HepG2 (cell line): ENCODE results near the gene BPIFB4. TPM values are rescaled to one million over a fixed set of nuclear protein-coding genes. Genes with fewer than 3 reads are reported as not detected.

Experiments
- AGO1 ChIP-seq: fragments of 200-400 bp; formaldehyde crosslinking; IDR thresholded peaks from 2 replicates; pipeline ENCODE4 v1.6.1; 2017; ENCODE audit warnings: mild to moderate bottlenecking, low read depth, low read length, moderate library complexity; ENCODE audit not compliant: poor library complexity, severe bottlenecking
- FOXA3 ChIP-seq: IDR thresholded peaks from 2 replicates; pipeline ENCODE4 v1.6.1; 2016; ENCODE audit warnings: missing genetic modification reagents, missing compliant biosample characterization
- HNF1B ChIP-seq: sonication (generic); formaldehyde crosslinking; IDR thresholded peaks from 2 replicates; pipeline ENCODE4 v1.5.1; 2020; ENCODE audit warnings: mild to moderate bottlenecking, moderate library complexity, missing genetic modification reagents
- MIXL1 ChIP-seq: IDR thresholded peaks from 2 replicates; pipeline ENCODE4 v1.6.1; 2016
- PCBP2 ChIP-seq: fragments of 200-400 bp; formaldehyde crosslinking; optimal IDR thresholded peaks from 2 replicates; pipeline ENCODE3; 2018; ENCODE audit warnings: low read length, low read depth; ENCODE audit not compliant: poor library complexity, severe bottlenecking
- SMAD3 ChIP-seq: sonication (generic); formaldehyde crosslinking; IDR thresholded peaks from 2 replicates; pipeline ENCODE4 v1.4.0; 2020; ENCODE audit warnings: missing genetic modification reagents
- TAF1 ChIP-seq: sonication (generic); formaldehyde crosslinking; IDR thresholded peaks from 2 replicates; pipeline ENCODE4 v1.4.0; 2020; ENCODE audit warnings: missing genetic modification reagents
- YEATS4 ChIP-seq: sonication (generic); formaldehyde crosslinking; IDR thresholded peaks from 2 replicates; pipeline ENCODE4 v1.4.0; 2020; ENCODE audit warnings: missing genetic modification reagents, borderline replicate concordance
- ZIK1 ChIP-seq: sonication (generic); formaldehyde crosslinking; IDR thresholded peaks from 2 replicates; pipeline ENCODE4 v1.5.0; 2020; ENCODE audit warnings: mild to moderate bottlenecking, low read depth, missing genetic modification reagents, borderline replicate concordance
- ZMAT5 ChIP-seq: sonication (generic); formaldehyde crosslinking; IDR thresholded peaks from 2 replicates; pipeline ENCODE4 v1.5.0; 2020; ENCODE audit warnings: mild to moderate bottlenecking, low read depth, missing genetic modification reagents, borderline replicate concordance
- ZMYM3 ChIP-seq: sonication (generic); formaldehyde crosslinking; IDR thresholded peaks from 2 replicates; pipeline ENCODE4 v1.5.1; 2020; ENCODE audit warnings: mild to moderate bottlenecking, missing genetic modification reagents
- ZNF251 ChIP-seq: sonication (generic); formaldehyde crosslinking; IDR thresholded peaks from 2 replicates; pipeline ENCODE4 v1.9.0; 2021; ENCODE audit warnings: mild to moderate bottlenecking, missing genetic modification reagents
- ZNF326 ChIP-seq: sonication (generic); formaldehyde crosslinking; IDR thresholded peaks from 2 replicates; pipeline ENCODE4 v1.4.0; 2020; ENCODE audit warnings: missing genetic modification reagents, borderline replicate concordance
- ZNF350 ChIP-seq: sonication (generic); formaldehyde crosslinking; IDR thresholded peaks from 2 replicates; pipeline ENCODE4 v1.4.0; 2020; ENCODE audit warnings: mild to moderate bottlenecking, low read depth, missing genetic modification reagents, borderline replicate concordance
- ZNF451 ChIP-seq: sonication (generic); formaldehyde crosslinking; IDR thresholded peaks from 2 replicates; pipeline ENCODE4 v1.5.0; 2020; ENCODE audit warnings: mild to moderate bottlenecking, missing genetic modification reagents
- ZNF607 ChIP-seq: sonication (generic); formaldehyde crosslinking; IDR thresholded peaks from 2 replicates; pipeline ENCODE4 v1.5.1; 2020; ENCODE audit warnings: missing genetic modification reagents, mild to moderate bottlenecking, borderline replicate concordance
- ZNF660 ChIP-seq: sonication (generic); formaldehyde crosslinking; IDR thresholded peaks from 2 replicates; pipeline ENCODE4 v1.5.1; 2020; ENCODE audit warnings: mild to moderate bottlenecking, low read depth, missing genetic modification reagents, borderline replicate concordance
- ZNF788 ChIP-seq: sonication (generic); formaldehyde crosslinking; IDR thresholded peaks from 2 replicates; pipeline ENCODE4 v1.5.0; 2020; ENCODE audit warnings: mild to moderate bottlenecking, missing genetic modification reagents, borderline replicate concordance
- ZSCAN12 ChIP-seq: sonication (generic); formaldehyde crosslinking; IDR thresholded peaks from 2 replicates; pipeline ENCODE4 v1.9.0; 2021; ENCODE audit warnings: mild to moderate bottlenecking, missing genetic modification reagents
- polyA plus RNA-seq, 8 experiments: library from polyadenylated mRNA; depleted of rRNA in 3 of 8; stranded (reverse) in 7 of 8; unstranded in 1 of 8; fragments of >200 nt; fragmentation: Illumina TruSeq in 4 of 8; extraction: Trizol in 4 of 8; gene quantifications; 2 replicates each; pipeline versions ENCODE4 v1.2.1 to v1.2.3, GENCODE V29; 2011 to 2016; ENCODE audit warnings: low read depth in 4 of 8, missing spikeins in 1 of 8, mixed read lengths in 1 of 8; ENCODE audit not compliant: insufficient read depth in 1 of 8
- total RNA-seq, 5 experiments: library from RNA; depleted of rRNA; stranded (reverse); fragments of >200 nt; fragmentation: Illumina TruSeq; extraction: Trizol; gene quantifications; 2 replicates each; pipeline ENCODE4 v1.2.3, GENCODE V29; 2016; ENCODE audit warnings: low read depth in 1 of 5
- TF ChIP-seq, protein P1 (sequence below): sonication (generic); formaldehyde crosslinking; IDR thresholded peaks from 2 replicates; pipeline ENCODE4 v1.8.0; 2022; ENCODE audit warnings: mild to moderate bottlenecking, missing genetic modification reagents, moderate library complexity
- TF ChIP-seq, protein P2 (sequence below): sonication (generic); formaldehyde crosslinking; IDR thresholded peaks from 2 replicates; pipeline ENCODE4 v1.5.0; 2020; ENCODE audit warnings: missing genetic modification reagents, mild to moderate bottlenecking, borderline replicate concordance
- TF ChIP-seq, protein P3 (sequence below): IDR thresholded peaks from 2 replicates; pipeline ENCODE4 v1.6.1; 2016; ENCODE audit warnings: low read depth, control low read depth
- TF ChIP-seq, protein P4 (sequence below): IDR thresholded peaks from 2 replicates; pipeline ENCODE4 v1.6.1; 2016; ENCODE audit warnings: missing biosample characterization, missing genetic modification reagents, low read depth
- TF ChIP-seq, protein P5 (sequence below): sonication (generic); formaldehyde crosslinking; IDR thresholded peaks from 2 replicates; pipeline ENCODE4 v1.8.1; 2023; ENCODE audit warnings: mild to moderate bottlenecking, missing genetic modification reagents, borderline replicate concordance

The BPIFB4 gene
- total and polyA plus RNA-seq, 2 of the 13 experiments (the other 11 are each of a cell fraction or from before 2014, with no cell fraction given), result 0.09 TPM; not detected in 1

DNA sequence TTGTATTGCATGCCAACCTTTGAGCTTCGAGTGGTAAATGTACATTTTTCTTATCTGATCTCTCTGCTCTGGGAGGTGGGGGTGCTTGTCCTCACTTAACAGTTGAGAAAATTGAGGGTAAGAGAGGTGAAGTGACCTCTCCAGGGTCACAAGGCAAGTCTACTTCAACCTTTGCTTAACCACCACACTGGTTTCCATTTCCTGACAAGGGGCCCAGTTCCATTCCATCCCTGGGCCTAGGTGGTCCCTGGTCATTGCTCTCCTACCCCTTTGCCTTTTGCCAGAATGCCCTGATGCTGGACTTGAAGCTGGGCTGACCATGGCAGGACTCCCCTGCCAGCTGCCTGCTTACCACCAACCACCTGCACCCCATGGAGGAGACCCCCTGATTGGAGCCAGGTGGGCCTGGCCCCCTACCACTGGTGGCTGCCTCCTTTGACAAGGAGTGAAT, 35.7 kb upstream of the BPIFB4 start (continued):
- TF ChIP-seq, protein P1, sequence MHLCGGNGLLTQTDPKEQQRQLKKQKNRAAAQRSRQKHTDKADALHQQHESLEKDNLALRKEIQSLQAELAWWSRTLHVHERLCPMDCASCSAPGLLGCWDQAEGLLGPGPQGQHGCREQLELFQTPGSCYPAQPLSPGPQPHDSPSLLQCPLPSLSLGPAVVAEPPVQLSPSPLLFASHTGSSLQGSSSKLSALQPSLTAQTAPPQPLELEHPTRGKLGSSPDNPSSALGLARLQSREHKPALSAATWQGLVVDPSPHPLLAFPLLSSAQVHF (CRISPR knock-in tag), result no peak
- no peak for TF ChIP-seq AGO1
- no peak for TF ChIP-seq TAF1 (CRISPR knock-in tag)
- TF ChIP-seq ZNF350 (CRISPR knock-in tag), result no peak; the same call in 1 of the 2 replicates
- TF ChIP-seq ZNF326 (CRISPR knock-in tag), result no peak
- TF ChIP-seq ZNF607, result no peak
- TF ChIP-seq YEATS4 (CRISPR knock-in tag), result no peak
- TF ChIP-seq SMAD3 (CRISPR knock-in tag), result no peak
- no peak for TF ChIP-seq ZMAT5 (CRISPR knock-in tag)
- TF ChIP-seq ZNF251 (CRISPR knock-in tag), result no peak
- peak; percentile 1; the same call in 1 of the 2 replicates for TF ChIP-seq FOXA3 (CRISPR knock-in tag)
- no peak for TF ChIP-seq PCBP2
- TF ChIP-seq ZMYM3 (CRISPR knock-in tag), result peak; percentile 89
- TF ChIP-seq, protein P2, sequence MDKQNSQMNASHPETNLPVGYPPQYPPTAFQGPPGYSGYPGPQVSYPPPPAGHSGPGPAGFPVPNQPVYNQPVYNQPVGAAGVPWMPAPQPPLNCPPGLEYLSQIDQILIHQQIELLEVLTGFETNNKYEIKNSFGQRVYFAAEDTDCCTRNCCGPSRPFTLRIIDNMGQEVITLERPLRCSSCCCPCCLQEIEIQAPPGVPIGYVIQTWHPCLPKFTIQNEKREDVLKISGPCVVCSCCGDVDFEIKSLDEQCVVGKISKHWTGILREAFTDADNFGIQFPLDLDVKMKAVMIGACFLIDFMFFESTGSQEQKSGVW (CRISPR knock-in tag), result no peak
- no peak for TF ChIP-seq HNF1B (CRISPR knock-in tag)
- TF ChIP-seq ZNF451 (CRISPR knock-in tag), result no peak
- TF ChIP-seq, protein P3, sequence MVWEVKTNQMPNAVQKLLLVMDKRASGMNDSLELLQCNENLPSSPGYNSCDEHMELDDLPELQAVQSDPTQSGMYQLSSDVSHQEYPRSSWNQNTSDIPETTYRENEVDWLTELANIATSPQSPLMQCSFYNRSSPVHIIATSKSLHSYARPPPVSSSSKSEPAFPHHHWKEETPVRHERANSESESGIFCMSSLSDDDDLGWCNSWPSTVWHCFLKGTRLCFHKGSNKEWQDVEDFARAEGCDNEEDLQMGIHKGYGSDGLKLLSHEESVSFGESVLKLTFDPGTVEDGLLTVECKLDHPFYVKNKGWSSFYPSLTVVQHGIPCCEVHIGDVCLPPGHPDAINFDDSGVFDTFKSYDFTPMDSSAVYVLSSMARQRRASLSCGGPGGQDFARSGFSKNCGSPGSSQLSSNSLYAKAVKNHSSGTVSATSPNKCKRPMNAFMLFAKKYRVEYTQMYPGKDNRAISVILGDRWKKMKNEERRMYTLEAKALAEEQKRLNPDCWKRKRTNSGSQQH (CRISPR knock-in tag), result no peak
- TF ChIP-seq MIXL1 (CRISPR knock-in tag), result no peak; the same call in 1 of the 2 replicates
- TF ChIP-seq, protein P4, sequence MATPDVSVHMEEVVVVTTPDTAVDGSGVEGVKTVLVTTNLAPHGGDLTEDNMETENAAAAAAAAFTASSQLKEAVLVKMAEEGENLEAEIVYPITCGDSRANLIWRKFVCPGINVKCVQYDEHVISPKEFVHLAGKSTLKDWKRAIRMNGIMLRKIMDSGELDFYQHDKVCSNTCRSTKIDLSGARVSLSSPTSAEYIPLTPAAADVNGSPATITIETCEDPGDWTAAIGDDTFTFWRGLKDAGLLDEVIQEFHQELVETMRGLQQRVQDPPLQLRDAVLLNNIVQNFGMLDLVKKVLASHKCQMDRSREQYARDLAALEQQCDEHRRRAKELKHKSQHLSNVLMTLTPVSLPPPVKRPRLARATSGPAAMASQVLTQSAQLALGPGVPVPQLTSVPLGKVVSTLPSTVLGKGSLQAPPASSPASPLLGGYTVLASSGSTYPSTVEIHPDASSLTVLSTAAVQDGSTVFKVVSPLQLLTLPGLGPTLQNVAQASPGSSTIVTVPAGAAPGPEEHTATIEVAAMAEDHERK (CRISPR knock-in tag), result no peak
- no peak for TF ChIP-seq ZSCAN12
- no peak for TF ChIP-seq ZNF660 (CRISPR knock-in tag)
- 0 out of 2 replicates have a peak, but pooled peaks have one; percentile 50 for TF ChIP-seq ZNF788 (CRISPR knock-in tag)
- no peak for TF ChIP-seq ZIK1 (CRISPR knock-in tag)
- TF ChIP-seq, protein P5, sequence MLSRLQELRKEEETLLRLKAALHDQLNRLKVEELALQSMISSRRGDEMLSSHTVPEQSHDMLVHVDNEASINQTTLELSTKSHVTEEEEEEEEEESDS (CRISPR knock-in tag), result no peak
